ENCODE results near the gene KIFAP3. TPM values are rescaled to one million over a fixed set of nuclear protein-coding genes. Genes with fewer than 3 reads are reported as not detected.
"Not testable (repeated sequence)": the region's sequence is repeated elsewhere in the genome, so short reads cannot be mapped to it uniquely, and the experiment has no call there.

The KIFAP3 gene
- 10 to 100 TPM; 19.2 to 29.8 (median 28.9) TPM for polyA plus RNA-seq

DNA sequence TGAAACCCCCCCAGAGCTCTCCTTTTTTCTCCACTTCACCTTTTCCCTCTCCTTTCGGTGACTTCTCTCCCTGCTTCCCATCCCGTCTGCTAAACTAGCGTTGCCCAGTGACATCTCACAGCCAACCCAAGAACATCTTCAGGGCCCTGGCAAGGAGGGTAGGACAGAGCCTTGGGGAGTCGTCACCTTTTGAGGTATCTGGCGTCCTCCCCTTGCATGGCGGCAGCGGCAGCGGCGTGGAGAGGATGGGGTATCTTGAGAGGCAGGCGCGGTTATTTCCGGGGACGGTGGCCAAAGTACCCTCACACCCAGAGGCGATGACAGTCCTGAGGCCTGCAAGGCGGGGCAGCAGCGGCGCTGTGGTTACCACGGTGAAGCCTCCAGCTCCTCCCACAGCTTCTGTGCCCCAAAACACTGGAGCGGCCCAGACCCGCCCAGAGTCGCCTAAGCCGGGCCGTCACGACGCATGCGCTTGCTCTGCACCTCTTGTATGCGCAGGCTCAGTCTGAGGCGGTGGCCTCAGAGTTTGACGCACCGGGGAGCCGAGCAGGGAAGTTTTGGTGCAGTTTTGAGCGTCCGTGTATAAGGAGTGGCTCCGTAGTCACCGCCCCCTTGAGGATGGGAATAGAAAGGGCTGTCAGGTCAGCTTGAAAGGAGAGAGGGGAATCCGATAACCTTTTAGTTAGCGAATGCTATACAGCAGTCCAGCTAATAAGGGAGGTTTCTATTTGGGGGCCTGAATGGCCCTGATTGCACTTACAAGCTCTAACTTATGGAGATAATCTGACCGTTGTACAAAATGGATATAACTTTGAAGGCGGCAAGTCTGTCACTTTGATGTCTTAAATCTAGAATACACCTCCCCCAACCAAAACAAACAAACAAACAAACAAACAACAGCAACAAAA is at the start of gene KIFAP3:
Gene KIFAP3, minus strand, starts transcription at position 446 of the 908 bp plus-strand sequence. Its CDS starts 228 bp downstream, at position 218.
- peaks cover 8 to 12% (median 10%) of the 10 kb centered on the region in 3 donors for H3K27me3 Mint-ChIP-seq (ENCODE audit: low read depth in 3 of 3)
- peak within 1 kb of the TSS; percentile 89 to 98 (median 95) for H3K4me3 Mint-ChIP-seq
- H3K36me3 Mint-ChIP-seq: peaks cover 3 to 11% (median 5%) of the 10 kb centered on the region in 3 donors
- peak; percentile 96 to 98 (median 97) for DNase-seq
- peaks cover 47 to 62% of the 10 kb centered on the region in 2 donors for H3K4me1 Mint-ChIP-seq
- H3K9me3 Mint-ChIP-seq: peaks cover 3 to 13% (median 6%) of the 10 kb centered on the region in 6 donors
- H3K27ac Mint-ChIP-seq: peak within 1 kb of the TSS; percentile 93 to 99 (median 98)

DNA sequence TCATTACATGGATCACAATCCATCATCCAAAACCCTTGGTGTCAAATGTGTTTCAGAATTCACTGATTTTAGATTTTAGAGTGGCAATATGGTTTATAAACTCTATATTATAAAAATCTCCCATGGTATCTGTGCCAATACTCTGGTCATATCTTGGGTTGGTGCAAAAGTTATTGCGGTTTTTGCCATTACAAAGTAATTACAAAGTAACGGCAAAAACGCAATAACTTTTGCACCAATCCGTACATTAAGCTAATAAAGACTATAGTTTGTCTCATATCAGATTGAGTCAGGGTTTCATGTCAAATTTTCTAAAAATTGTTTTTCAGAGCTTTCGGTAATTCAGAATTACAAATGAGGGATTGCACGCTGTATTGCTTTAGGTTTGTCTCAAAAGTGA is 47.9 kb upstream of the KIFAP3 start:
- peaks cover 0 to 11% (median 6%) of the 10 kb centered on the region in 6 donors for H3K9me3 Mint-ChIP-seq
- no peak overlapping the region for H3K27ac Mint-ChIP-seq
- H3K4me3 Mint-ChIP-seq: no peak overlapping the region
- no peaks in the 10 kb centered on the region for H3K36me3 Mint-ChIP-seq
- H3K27me3 Mint-ChIP-seq (ENCODE audit: low read depth in 3 of 3): peaks cover 0 to 14% (median 9%) of the 10 kb centered on the region in 3 donors
- DNase-seq: no peak
- H3K4me1 Mint-ChIP-seq: no peaks in the 10 kb centered on the region

DNA sequence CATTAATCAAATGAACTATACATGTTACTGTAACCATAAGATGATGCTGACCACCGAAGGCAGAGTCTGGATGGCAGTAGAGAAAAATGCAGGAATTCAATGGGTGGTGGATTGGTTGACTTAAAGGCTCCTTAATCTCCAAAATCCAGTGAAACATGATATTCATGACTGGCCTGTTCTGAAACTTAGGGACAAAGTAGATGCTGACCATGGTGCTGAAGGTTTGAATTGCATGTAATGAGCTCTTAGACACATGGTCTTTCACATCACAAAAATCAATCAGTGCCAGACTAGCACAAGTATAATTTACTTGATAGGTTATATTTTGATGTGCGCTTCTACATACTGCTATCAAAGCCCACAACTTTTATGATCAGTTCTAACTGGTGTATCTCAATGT is 40.4 kb upstream of the KIFAP3 start:
- H3K27ac Mint-ChIP-seq: no peak overlapping the region
- peaks cover 3 to 13% (median 4%) of the 10 kb centered on the region in 3 donors for H3K27me3 Mint-ChIP-seq (ENCODE audit: low read depth in 3 of 3)
- H3K9me3 Mint-ChIP-seq: peaks cover 0 to 13% (median 3%) of the 10 kb centered on the region in 6 donors
- no peak for DNase-seq
- no peak overlapping the region for H3K4me3 Mint-ChIP-seq
- no peaks in the 10 kb centered on the region for H3K4me1 Mint-ChIP-seq
- H3K36me3 Mint-ChIP-seq: no peaks in the 10 kb centered on the region

DNA sequence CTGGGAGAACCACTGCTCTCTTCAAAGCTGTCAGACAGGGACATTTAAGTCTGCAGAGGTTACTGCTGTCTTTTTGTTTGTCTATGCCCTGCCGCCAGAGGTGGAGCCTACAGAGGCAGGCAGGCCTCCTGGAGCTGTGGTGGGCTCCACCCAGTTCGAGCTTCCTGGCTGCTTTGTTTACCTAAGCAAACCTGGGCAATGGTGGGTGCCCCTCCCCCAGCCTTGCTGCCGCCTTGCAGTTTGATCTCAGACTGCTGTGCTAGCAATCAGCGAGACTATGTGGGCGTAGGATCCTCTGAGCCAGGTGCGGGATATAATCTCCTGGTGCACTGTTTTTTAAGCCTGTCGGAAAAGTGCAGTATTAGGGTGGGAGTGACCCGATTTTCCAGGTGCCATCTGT is 38.6 kb upstream of the KIFAP3 start:
- H3K36me3 Mint-ChIP-seq; H3K4me1 Mint-ChIP-seq; H3K27me3 Mint-ChIP-seq (ENCODE audit: low read depth in 3 of 3); H3K4me3 Mint-ChIP-seq; H3K27ac Mint-ChIP-seq; DNase-seq: not testable (repeated sequence)
- H3K9me3 Mint-ChIP-seq: peaks cover 0 to 13% (median 2%) of the 10 kb centered on the region in 6 donors

DNA sequence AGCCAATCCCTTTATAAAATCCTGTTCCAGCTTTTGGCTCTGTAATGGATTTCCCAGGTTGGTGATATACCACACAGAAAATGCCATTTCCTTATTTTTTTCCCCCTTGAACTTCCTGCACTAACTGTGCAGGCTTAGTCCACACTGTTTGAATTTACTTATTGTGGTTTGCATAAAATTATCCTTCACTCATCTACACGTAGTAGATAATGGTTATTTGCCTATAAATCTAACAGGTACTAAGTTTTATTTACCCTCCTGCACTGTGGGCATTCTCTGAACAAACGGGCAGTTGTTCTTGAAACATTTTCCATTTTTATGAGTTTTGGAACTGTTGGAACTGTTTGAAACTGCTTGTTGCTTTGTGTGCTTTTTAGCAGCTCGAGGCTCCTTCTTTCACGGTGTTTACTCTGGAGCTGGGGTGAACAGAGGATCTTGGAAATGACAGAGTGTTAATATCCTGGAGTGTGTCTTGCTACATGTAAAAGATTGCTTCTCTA is 23.0 kb upstream of the KIFAP3 start:
- Mint-ChIP-seq H3K4me1 (no peaks in the 10 kb centered on the region), H3K9me3 (peaks cover 0 to 9% (median 0%) of the 10 kb centered on the region in 6 donors), H3K36me3 (peaks cover 0 to 4% (median 0%) of the 10 kb centered on the region in 3 donors), H3K4me3 (no peak overlapping the region), H3K27ac (no peak overlapping the region), H3K27me3 (ENCODE audit: low read depth in 3 of 3) (peaks cover 4 to 7% (median 6%) of the 10 kb centered on the region in 3 donors)
- no peak for DNase-seq

DNA sequence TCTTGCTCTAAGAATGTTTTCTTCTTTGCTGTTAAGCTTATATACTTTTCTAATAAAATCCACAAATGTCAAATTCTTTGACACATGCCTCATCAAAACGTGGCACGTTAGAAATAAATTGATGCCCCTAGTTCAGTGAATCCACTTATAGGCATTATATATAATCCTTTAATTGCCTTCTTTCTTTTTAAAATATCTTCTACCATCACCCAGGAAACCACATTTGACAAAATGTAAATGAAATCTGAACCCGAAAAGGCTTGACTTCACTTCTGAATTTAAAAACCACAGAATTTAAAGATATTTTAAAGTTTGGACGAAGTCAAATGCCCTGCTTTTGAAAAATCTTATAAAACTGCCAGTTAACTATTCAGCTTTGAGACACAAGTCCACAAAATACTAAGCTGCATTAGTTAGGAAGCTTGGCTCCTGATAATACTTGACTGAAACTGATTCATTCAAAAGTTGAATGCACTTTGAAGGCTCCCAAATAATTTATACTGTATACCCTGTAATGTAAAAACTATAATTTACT is 22.4 kb upstream of the KIFAP3 start:
- Mint-ChIP-seq H3K27ac (no peak overlapping the region), H3K9me3 (peaks cover 0 to 7% (median under 1%) of the 10 kb centered on the region in 6 donors), H3K4me1 (no peaks in the 10 kb centered on the region), H3K36me3 (peaks cover 0 to 4% (median 0%) of the 10 kb centered on the region in 3 donors), H3K27me3 (ENCODE audit: low read depth in 3 of 3) (peaks cover 4 to 7% (median 6%) of the 10 kb centered on the region in 3 donors), H3K4me3 (no peak overlapping the region)
- no peak for DNase-seq

DNA sequence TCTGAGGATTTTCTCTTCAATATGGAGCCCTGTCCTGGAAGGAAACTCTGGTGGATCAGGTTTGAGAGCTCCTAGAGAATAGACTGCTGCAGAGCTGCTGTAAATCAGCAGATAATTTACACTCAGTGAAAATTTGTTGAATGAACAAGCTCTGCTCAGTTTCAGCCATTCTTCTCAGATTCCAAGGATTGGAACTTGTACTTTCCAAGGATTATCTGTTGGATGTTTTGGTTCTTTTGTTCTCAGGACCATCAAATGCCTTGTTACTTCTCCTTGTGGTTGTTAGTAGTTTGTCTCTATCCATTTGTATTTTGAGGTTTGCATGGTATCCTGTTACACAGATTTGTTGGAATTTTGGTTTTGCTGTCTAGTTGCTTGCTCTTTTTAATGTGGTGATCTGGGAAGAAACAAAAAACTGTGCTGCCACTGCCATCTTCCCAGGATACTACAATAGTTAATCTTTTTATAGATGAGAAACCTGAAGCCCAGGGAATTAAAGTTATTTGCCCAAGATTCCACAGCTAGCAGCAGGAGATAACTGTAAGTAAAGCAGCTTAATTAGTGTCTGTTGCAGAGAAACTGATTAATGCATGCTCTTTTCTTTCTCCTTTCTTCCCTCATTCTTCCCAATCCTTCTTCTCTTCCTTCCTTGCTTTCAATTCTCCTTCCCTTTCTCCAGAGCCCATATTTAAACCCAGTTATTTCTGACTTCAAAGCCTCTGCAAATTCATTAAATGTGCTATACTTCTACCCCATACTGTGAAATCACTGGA is 21.7 kb upstream of the KIFAP3 start:
- H3K4me3 Mint-ChIP-seq: no peak overlapping the region
- DNase-seq: no peak
- H3K9me3 Mint-ChIP-seq: peaks cover 0 to 9% (median 3%) of the 10 kb centered on the region in 6 donors
- H3K27ac Mint-ChIP-seq: no peak overlapping the region
- H3K27me3 Mint-ChIP-seq (ENCODE audit: low read depth in 3 of 3): peaks cover 4 to 7% (median 6%) of the 10 kb centered on the region in 3 donors
- peaks cover 0 to 4% (median 0%) of the 10 kb centered on the region in 3 donors for H3K36me3 Mint-ChIP-seq
- H3K4me1 Mint-ChIP-seq: no peaks in the 10 kb centered on the region

DNA sequence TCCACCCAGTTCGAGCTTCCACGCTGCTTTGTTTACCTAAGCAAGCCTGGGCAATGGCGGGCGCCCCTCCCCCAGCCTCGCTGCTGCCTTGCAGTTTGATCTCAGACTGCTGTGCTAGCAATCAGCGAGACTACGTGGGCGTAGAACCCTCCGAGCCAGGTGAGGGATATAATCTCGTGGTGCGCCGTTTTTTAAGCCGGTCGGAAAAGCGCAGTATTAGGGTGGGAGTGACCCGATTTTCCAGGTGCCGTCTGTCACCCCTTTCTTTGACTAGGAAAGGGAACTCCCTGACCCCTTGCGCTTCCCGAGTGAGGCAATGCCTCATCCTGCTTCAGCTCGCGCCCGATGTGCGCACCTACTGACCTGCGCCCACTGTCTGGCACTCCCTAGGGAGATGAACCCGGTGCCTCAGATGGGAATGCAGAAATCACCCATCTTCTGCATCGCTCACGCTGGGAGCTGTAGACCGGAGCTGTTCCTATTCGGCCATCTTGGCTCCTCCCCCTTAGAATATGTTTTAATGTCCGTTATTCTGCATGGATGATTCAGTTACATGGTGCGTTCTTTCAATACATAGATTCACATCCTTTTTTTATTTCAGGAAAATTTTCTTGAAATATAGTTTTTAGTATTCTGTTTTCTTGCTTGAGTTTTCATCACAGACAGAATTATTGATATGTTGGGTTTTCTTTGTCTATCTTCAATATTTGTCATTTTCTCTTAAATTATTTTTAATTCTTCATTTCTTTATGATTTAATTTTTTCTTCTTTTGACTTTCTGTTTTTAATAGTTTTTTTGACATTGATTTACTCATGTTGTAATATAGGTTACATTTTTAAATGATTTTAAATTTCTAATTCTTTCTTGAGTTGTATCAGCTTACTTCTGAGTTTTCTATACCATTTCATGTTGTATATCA is 20.5 kb upstream of the KIFAP3 start:
- not testable (repeated sequence) for H3K4me1 Mint-ChIP-seq; H3K4me3 Mint-ChIP-seq; H3K9me3 Mint-ChIP-seq; H3K36me3 Mint-ChIP-seq; H3K27ac Mint-ChIP-seq; DNase-seq; H3K27me3 Mint-ChIP-seq (ENCODE audit: low read depth in 3 of 3)

DNA sequence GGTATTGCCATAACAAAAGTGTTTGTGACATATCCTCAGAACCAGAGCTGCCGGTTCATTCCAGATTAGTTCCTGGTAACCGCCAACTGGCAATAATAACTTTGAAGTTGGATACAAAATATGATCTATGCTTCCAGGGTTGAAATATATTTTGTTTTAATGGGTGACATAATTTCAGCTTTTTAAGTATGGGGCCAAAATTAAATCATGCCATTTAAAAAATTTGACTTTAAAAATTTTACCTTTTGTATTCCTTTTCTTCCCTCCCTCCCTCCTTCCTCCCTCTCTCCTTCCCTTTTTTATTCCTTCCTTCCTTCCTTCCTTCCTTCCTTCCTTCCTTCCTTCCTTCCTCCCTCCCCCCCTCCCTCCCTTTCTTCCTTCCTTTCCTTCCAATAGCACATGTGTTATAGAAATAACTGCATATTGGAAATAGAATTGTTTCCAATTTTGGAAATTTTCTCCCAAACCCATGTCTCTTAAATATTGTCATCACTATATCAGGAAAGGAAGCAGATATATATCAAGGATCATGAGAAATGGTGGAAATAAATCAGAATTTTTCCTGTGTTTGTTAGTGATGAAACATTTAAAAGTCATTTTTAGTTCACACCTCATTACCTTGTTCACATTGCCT is 12.0 kb upstream of the KIFAP3 start:
- DNase-seq: no peak
- H3K27me3 Mint-ChIP-seq (ENCODE audit: low read depth in 3 of 3): peaks cover 3 to 8% (median 6%) of the 10 kb centered on the region in 3 donors
- no peaks in the 10 kb centered on the region for H3K4me1 Mint-ChIP-seq
- H3K4me3 Mint-ChIP-seq: no peak overlapping the region
- no peak overlapping the region for H3K27ac Mint-ChIP-seq
- H3K9me3 Mint-ChIP-seq: peaks cover 0 to 2% (median 0%) of the 10 kb centered on the region in 6 donors
- H3K36me3 Mint-ChIP-seq: no peaks in the 10 kb centered on the region

DNA sequence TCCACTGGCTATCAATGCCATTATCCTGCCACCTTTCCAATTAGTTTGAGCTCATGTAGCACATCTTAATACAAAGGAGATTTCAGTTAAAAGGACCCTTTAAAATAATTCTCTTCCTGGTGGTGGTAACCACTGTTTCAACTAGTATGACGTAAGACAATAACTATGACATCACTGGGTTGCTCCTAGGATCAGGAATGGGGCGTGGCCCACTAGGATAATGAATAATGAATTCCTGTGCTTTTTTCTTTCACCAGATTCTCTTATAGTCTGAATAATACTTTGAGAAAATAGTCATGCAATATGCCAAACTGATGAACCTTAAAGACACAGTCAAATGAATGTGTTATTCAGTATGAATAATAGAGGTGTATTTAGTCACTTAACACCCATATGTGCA is 10.6 kb upstream of the KIFAP3 start:
- Mint-ChIP-seq H3K27me3 (ENCODE audit: low read depth in 3 of 3) (peaks cover 3 to 8% (median 8%) of the 10 kb centered on the region in 3 donors), H3K4me3 (no peak overlapping the region), H3K36me3 (no peaks in the 10 kb centered on the region)

DNA sequence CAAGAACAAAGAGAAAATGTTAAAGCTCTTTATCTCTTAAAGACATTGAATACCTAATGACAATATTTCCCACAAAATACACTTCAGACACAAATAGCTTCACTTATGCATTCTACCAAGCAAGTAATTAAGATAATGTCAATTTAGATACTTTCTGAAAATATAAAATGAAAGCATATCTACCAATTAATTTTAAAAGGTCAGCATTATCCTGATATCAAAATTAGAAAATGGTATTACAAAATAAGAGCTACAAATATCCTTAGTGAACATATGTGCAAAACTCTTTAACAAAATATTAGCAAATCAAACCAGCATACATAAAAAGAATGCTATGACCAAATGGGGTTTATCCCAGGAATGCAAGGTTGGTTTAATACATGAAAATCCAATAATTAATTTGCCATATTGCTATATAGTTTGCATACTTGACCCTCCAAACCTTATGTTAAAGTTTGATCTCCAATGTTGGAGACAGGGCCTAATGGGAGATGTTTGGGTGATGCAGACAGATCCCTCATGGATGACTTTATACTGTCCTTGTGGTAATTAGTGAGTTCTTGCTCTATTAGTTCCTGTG is 4.2 kb upstream of the KIFAP3 start:
- peaks cover 20 to 22% of the 10 kb centered on the region in 2 donors for H3K4me1 Mint-ChIP-seq
- H3K4me3 Mint-ChIP-seq: no peak overlapping the region
- no peak for DNase-seq
- peaks cover 10 to 15% (median 11%) of the 10 kb centered on the region in 3 donors for H3K27me3 Mint-ChIP-seq (ENCODE audit: low read depth in 3 of 3)
- peaks cover 3 to 14% (median 7%) of the 10 kb centered on the region in 6 donors for H3K9me3 Mint-ChIP-seq
- H3K27ac Mint-ChIP-seq: no peak overlapping the region
- peaks cover 3 to 5% (median 3%) of the 10 kb centered on the region in 3 donors for H3K36me3 Mint-ChIP-seq

More for the DNA sequence above, 10.6 kb upstream of the KIFAP3 start:
- H3K27ac Mint-ChIP-seq: no peak overlapping the region
- H3K4me1 Mint-ChIP-seq: no peaks in the 10 kb centered on the region
- peaks cover 0 to 2% (median 0%) of the 10 kb centered on the region in 6 donors for H3K9me3 Mint-ChIP-seq
- no peak for DNase-seq

DNA sequence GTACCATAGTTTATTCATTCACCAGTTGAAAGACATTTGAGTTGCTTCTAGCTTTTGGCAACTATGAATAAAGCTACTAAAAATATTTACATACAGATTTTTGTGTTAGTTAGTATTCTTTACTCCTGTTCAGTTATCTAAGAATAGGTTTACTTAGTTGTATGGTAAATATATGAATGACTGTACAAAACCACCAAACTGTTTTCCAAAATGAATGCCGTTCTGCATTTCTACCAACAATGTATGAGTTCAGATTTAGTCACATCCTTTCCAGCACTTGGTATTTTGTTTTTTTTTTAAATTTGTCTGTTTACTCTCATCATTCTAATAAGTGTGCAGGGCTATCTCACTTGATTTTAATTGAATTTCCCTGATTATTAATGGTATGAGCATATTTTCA is 3.4 kb upstream of the KIFAP3 start:
- Mint-ChIP-seq H3K4me1 (peaks cover 25 to 30% of the 10 kb centered on the region in 2 donors), H3K27me3 (ENCODE audit: low read depth in 3 of 3) (peaks cover 8 to 15% (median 10%) of the 10 kb centered on the region in 3 donors), H3K4me3 (no peak overlapping the region), H3K9me3 (peaks cover 3 to 14% (median 7%) of the 10 kb centered on the region in 6 donors), H3K36me3 (peaks cover 3 to 5% (median 3%) of the 10 kb centered on the region in 3 donors), H3K27ac (no peak overlapping the region)
- DNase-seq: no peak
